CD8-positive, alpha-beta memory T cell (primary cell): ENCODE measurements around the gene TAF6. TPM values are rescaled to one million over a fixed set of nuclear protein-coding genes. Genes with fewer than 3 reads are reported as not detected.
A peak's percentile ranks its signal among the peaks of the same experiment; 100 is the strongest.

Source experiments
- CTCF ChIA-PET: fragments of 350-600 bp; sonication (Branson Sonifier 250); formaldehyde crosslinking; loops from one replicate; lab custom pipeline; 2021; ENCODE audit warnings: antibody characterized with exemption; lab: Charles Lee
- POLR2A ChIA-PET: fragments of 350-600 bp; sonication (Branson Sonifier 250); formaldehyde crosslinking; loops from one replicate; lab custom pipeline; 2021; ENCODE audit warnings: antibody characterized with exemption; lab: Charles Lee
- DNase-seq, 5 donors: peaks; one replicate each; pipeline versions ENCODE4 v3.0.0 to v3.0.0-alpha.2; 2020 to 2022; ENCODE audit warnings: mixed read lengths in 1 of 5
- H3K27ac ChIP-seq: one replicate; pipeline ENCODE4 v1.7.0; 2013; ENCODE audit warnings: low read depth, mild to moderate bottlenecking, low read length, moderate library complexity
- H3K27me3 ChIP-seq: 2 replicates; pipeline ENCODE4 v1.7.0; 2013; ENCODE audit warnings: low read length, mild to moderate bottlenecking; ENCODE audit not compliant: insufficient read depth, poor library complexity, severe bottlenecking
- H3K36me3 ChIP-seq: 2 replicates; pipeline ENCODE4 v1.7.0; 2013; ENCODE audit warnings: mild to moderate bottlenecking, low read length, moderate library complexity; ENCODE audit not compliant: insufficient read depth
- H3K4me1 ChIP-seq: 2 replicates; pipeline ENCODE4 v1.7.0; 2013; ENCODE audit warnings: mild to moderate bottlenecking, low read length, moderate library complexity; ENCODE audit not compliant: insufficient read depth
- H3K4me3 ChIP-seq: 2 replicates; pipeline ENCODE4 v1.7.0; 2013; ENCODE audit warnings: mild to moderate bottlenecking, low read length
- H3K9me3 ChIP-seq: 2 replicates; pipeline ENCODE4 v1.7.0; 2013; ENCODE audit warnings: mild to moderate bottlenecking, low read length
- H3K27ac Mint-ChIP-seq, 8 donors: one replicate each; pipeline ENCODE4 v1.8.0; 2020 to 2021; ENCODE audit warnings: mixed read lengths in 8 of 8, mild to moderate bottlenecking in 6 of 8, inconsistent platforms in 3 of 8, moderate library complexity in 3 of 8
- H3K27me3 Mint-ChIP-seq, 2 donors: one replicate each; pipeline ENCODE4 v1.8.0; 2020 to 2021; ENCODE audit warnings: mixed read lengths in 2 of 2, mild to moderate bottlenecking in 1 of 2, moderate library complexity in 1 of 2
- H3K36me3 Mint-ChIP-seq, 3 donors: one replicate each; pipeline ENCODE4 v1.8.0; 2020 to 2021; ENCODE audit warnings: mixed read lengths in 3 of 3, inconsistent platforms in 1 of 3, mild to moderate bottlenecking in 1 of 3
- H3K4me1 Mint-ChIP-seq, 3 donors: one replicate each; pipeline ENCODE4 v1.8.0; 2020 to 2021; ENCODE audit warnings: mixed read lengths in 3 of 3, inconsistent platforms in 1 of 3, mild to moderate bottlenecking in 1 of 3
- H3K4me3 Mint-ChIP-seq, 7 donors: one replicate each; pipeline ENCODE4 v1.8.0; 2020 to 2021; ENCODE audit warnings: mixed read lengths in 7 of 7, mild to moderate bottlenecking in 6 of 7, moderate library complexity in 4 of 7, inconsistent platforms in 2 of 7
- H3K9me3 Mint-ChIP-seq, 5 donors: one replicate each; pipeline ENCODE4 v1.8.0; 2020 to 2022; ENCODE audit warnings: mixed read lengths in 5 of 5, mild to moderate bottlenecking in 3 of 5, moderate library complexity in 2 of 5, inconsistent platforms in 1 of 5
- polyA plus RNA-seq: library from polyadenylated mRNA; unstranded; fragments of 300-500 nt; fragmentation: Illumina TruSeq; gene quantifications from one replicate; pipeline ENCODE4 v1.2.3, GENCODE V29; 2021
- total RNA-seq, 2 experiments: library from RNA; stranded (reverse); gene quantifications; one replicate each; pipeline ENCODE4 v1.2.3, GENCODE V29; 2021

The TAF6 gene
- total and polyA plus RNA-seq, 3 experiments from 2014 or later, result 39.8 to 82.3 (median 75.7) TPM

DNA sequence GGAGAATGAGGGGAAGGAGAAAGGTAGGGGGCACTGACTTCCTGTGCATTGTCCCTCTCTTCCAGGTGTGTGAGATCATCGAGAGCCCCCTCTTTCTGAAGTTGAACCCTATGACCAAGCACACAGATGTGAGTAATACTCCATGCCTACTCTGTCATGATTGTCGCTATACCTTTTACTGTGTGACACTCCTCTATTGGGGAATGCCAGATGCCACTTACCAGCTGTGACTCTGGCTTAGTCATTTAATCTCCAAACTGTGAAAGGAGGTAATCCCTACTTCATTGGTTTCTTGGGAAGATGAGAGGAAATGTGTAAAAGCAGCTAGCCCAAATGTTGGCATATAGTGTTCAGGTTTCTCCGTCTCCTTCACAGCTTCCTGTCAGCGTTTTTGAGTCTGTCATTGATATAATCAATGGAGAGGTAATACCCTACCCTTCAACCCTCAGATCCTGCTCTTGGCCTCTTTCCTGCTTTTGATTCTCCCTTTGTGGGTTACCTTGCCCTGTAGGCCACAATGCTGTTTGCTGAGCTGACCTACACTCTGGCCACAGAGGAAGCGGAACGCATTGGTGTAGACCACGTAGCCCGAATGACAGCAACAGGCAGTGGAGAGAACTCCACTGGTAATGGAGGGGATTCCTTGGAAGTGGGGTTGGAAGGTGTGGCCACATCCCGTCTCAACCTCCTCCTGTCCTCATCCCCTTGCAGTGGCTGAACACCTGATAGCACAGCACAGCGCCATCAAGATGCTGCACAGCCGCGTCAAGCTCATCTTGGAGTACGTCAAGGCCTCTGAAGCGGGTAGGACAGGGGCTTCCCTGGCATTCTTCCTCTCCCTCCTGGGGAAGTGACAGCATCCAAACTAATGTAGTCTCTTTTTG is 28.4 kb downstream of the TAF6 start:
- no peaks in the 10 kb centered on the region for H3K9me3 ChIP-seq
- ChIA-PET POLR2A (interaction anchor here (0.5 to 1.9 kb wide), 3 partner anchors 8 to 429 kb away, joined by 3 to 7 read pairs (median 3); partner anchors contain the start of genes AP4M1 and MCM7), CTCF (no interaction called here)
- peak overlapping the region in 6 of 7 donors; percentile 18 to 92 (median 74) for H3K4me3 Mint-ChIP-seq
- H3K4me1 Mint-ChIP-seq, result peaks cover 10 to 35% (median 21%) of the 10 kb centered on the region in 3 donors
- H3K4me1 ChIP-seq, result peaks cover 21% of the 10 kb centered on the region
- H3K4me3 ChIP-seq, result no peak overlapping the region
- H3K36me3 Mint-ChIP-seq, result peaks cover 9 to 64% (median 13%) of the 10 kb centered on the region in 3 donors
- H3K27ac ChIP-seq, result no peak overlapping the region
- H3K27me3 Mint-ChIP-seq, result peaks cover 0 to 9% of the 10 kb centered on the region in 2 donors
- peak overlapping the region in 6 of 8 donors; percentile 10 to 94 (median 63) for H3K27ac Mint-ChIP-seq
- H3K27me3 ChIP-seq, result no peaks in the 10 kb centered on the region
- no peaks in the 10 kb centered on the region for H3K9me3 Mint-ChIP-seq
- peaks cover 52% of the 10 kb centered on the region for H3K36me3 ChIP-seq
- no peak for DNase-seq

DNA sequence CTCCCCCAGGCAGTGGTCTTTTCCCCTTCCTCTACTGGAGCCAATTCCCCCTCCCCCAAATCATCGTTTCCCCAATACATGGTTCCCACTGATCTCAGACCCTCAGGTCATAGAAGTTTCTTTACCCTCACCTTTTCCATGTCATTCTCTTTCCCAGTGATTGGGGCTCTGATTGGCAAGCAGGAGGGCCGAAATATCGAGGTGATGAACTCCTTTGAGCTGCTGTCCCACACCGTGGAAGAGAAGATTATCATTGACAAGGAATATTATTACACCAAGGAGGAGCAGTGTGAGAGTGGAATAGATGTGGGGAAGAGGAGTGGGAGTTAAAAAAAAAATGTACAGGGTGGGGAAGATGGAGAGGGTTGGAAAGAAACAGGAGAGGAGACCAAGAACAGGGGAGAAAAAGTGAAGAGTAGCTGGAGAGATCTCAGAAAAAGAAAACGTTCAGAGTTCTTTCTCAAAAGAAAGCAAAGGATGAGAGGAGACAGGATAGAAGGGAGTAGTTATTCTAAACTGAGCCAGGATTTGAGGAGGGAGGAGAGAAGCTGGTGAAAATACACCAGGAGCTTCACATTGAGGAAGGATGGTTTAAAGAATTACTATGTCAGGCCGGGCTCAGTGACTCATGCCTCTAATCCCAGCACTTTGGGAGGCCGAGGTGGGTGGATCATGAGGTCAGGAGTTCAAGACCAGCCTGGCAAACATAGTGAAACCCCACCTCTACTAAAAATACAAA is 29.5 kb downstream of the TAF6 start:
- Histone ChIP-seq H3K36me3 (peaks cover 42% of the 10 kb centered on the region), H3K9me3 (no peaks in the 10 kb centered on the region), H3K4me3 (peak overlapping the region; percentile 93), H3K27ac (peak overlapping the region; percentile 84), H3K4me1 (peaks cover 21% of the 10 kb centered on the region), H3K27me3 (no peaks in the 10 kb centered on the region)
- no peak for DNase-seq
- CTCF ChIA-PET, result interaction anchor here (1.4 kb wide), 1 partner anchor 43 kb away, joined by 4 read pairs; no protein-coding TSS in a partner anchor
- Mint-ChIP-seq H3K36me3 (peaks cover 9 to 53% (median 11%) of the 10 kb centered on the region in 3 donors), H3K9me3 (no peaks in the 10 kb centered on the region), H3K27ac (peak overlapping the region; percentile 75 to 98 (median 94)), H3K4me1 (peaks cover 10 to 33% (median 21%) of the 10 kb centered on the region in 3 donors), H3K4me3 (peak overlapping the region; percentile 83 to 95 (median 90)), H3K27me3 (peaks cover 0 to 9% of the 10 kb centered on the region in 2 donors)
- POLR2A ChIA-PET, result interaction anchor here (1.9 to 2.5 kb wide), 2 partner anchors 11 kb away, joined by 7 to 17 read pairs; partner anchors contain the start of genes AP4M1 and MCM7

DNA sequence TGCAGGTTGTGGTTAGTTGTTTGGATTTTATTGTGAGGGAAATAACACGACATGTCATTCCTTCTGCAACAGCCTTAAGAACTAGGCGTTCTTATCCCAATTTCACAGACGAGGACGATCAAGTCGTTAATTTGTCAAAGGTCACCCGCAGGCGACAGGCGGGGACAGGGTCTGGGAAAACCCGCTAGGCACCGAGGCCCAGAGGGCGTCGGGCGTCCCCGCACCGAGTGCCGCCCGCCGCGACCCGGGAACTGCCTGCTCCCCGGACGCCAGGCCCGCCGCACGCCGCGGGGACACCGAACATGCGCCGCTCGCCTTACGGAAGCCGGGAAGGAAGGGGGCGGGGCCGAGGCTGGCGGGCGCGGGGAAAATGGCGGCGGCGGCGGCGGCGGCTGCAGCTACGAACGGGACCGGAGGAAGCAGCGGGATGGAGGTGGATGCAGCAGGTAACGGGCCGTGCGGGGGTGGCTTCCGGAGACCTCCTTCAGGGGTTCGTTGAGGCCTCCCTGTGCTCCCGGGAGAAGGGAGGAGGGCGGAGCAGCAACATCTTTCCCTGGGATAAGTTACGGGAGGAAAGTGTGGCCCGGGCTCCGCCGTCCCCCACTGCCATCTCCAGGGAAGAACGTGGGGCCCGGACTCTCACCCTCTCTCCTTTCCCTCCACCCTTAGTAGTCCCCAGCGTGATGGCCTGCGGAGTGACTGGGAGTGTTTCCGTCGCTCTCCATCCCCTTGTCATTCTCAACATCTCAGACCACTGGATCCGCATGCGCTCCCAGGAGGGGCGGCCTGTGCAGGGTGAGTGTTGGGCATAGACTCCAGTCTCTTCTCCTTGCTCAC is 30.3 kb downstream of the TAF6 start, which contains the start of gene COPS6:
Gene COPS6 (plus strand): TSS at position 349 of the 837 bp plus-strand sequence. CDS start 22 bp downstream, at position 371.
- Mint-ChIP-seq H3K36me3 (peaks cover 9 to 45% (median 11%) of the 10 kb centered on the region in 3 donors), H3K4me3 (peak within 1 kb of the TSS; percentile 83 to 95 (median 90)), H3K27me3 (peaks cover 0 to 9% of the 10 kb centered on the region in 2 donors), H3K9me3 (no peaks in the 10 kb centered on the region), H3K4me1 (peaks cover 10 to 33% (median 21%) of the 10 kb centered on the region in 3 donors), H3K27ac (peak within 1 kb of the TSS; percentile 90 to 98 (median 94))
- DNase-seq, result peak; percentile 82 to 90 (median 87)
- POLR2A ChIA-PET, result interaction anchor here (1.0 to 2.5 kb wide), 2 partner anchors 12 to 36 kb away, joined by 3 to 17 read pairs; partner anchors contain the start of genes AP4M1 and MCM7
- CTCF ChIA-PET, result interaction anchor here (1.4 to 1.6 kb wide), 3 partner anchors 9 to 175 kb away, joined by 4 to 6 read pairs (median 4); no protein-coding TSS in a partner anchor
- H3K27ac ChIP-seq, result peak within 1 kb of the TSS; percentile 84
- no peaks in the 10 kb centered on the region for H3K9me3 ChIP-seq
- H3K36me3 ChIP-seq, result peaks cover 34% of the 10 kb centered on the region
- H3K4me1 ChIP-seq, result peaks cover 21% of the 10 kb centered on the region
- no peaks in the 10 kb centered on the region for H3K27me3 ChIP-seq
- peak within 1 kb of the TSS; percentile 93 for H3K4me3 ChIP-seq

DNA sequence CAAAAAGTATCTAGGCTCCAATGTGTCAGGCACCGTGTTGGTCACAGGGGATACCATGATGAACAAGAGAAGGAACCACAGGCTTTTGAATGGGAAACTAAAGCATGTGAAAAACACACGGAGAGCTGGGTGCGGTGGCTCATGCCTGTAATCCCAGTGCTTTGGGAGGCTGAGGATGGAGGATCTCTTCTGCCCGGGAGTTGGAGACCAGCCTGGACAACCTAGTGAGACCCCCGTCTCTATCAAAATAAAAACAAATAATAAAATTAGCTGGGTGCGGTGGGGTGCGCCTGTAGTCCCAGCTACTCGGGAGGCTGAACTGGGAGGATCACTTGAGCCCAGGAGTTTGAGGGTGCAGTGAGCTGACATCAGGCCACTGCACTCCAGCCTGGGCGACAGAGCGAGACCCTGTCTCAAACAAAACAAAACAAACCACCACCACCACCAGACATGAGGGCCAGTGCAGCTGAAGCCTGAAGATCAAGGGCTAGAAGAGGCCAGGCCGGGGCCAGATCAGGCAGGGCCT is 31.0 kb downstream of the TAF6 start:
- Histone ChIP-seq H3K9me3 (no peaks in the 10 kb centered on the region), H3K4me1 (peaks cover 21% of the 10 kb centered on the region), H3K4me3 (peak overlapping the region; percentile 93), H3K27ac (peak overlapping the region; percentile 84), H3K36me3 (peaks cover 29% of the 10 kb centered on the region), H3K27me3 (no peaks in the 10 kb centered on the region)
- Mint-ChIP-seq H3K4me1 (peaks cover 10 to 33% (median 21%) of the 10 kb centered on the region in 3 donors), H3K9me3 (no peaks in the 10 kb centered on the region), H3K4me3 (peak overlapping the region; percentile 83 to 95 (median 90)), H3K27ac (peak overlapping the region; percentile 90 to 98 (median 94)), H3K36me3 (peaks cover 9 to 38% (median 11%) of the 10 kb centered on the region in 3 donors), H3K27me3 (peaks cover 0 to 9% of the 10 kb centered on the region in 2 donors)
- ChIA-PET CTCF (interaction anchor here (1.4 to 1.6 kb wide), 3 partner anchors 9 to 175 kb away, joined by 4 to 6 read pairs (median 4); no protein-coding TSS in a partner anchor), POLR2A (interaction anchor here (1.0 to 2.5 kb wide), 2 partner anchors 13 to 36 kb away, joined by 3 to 17 read pairs; partner anchors contain the start of genes AP4M1 and MCM7)
- DNase-seq, result no peak

DNA sequence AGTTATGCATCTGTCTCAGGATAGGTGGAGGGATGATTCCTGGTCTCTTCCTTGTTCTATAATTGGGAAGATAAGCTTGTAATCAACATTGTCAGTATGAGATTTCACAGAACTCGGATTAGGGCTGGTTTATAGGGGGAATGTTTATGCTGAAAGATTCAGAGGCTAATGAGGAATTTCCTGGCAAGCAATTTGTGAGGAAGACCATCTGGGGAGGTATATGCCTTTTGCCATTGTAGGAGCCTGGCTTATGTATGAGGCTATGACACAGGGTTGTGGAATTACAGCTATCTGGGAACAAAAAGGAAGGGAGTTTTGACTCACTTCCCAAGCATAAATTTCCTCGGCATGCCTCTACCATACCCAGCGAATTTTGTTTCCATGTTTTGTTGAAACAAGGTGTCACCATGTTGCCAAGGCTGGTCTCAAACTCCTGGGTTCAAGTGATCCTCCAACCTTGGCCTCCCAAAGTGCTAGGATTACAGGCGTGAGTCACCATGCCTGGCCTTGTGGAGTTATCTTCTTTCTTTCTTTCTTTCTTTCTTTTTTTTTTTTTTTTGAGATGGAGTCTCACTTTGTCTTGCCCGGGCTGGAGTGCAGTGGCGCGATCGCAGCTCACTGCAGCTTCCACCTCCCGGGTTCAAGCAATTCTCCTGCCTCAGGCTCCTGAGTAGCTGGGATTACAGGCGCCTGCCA is 32.0 kb downstream of the TAF6 start:
- Mint-ChIP-seq H3K4me3 (peak overlapping the region; percentile 30 to 67 (median 53)), H3K27ac (peak overlapping the region; percentile 37 to 98 (median 76)), H3K9me3 (no peaks in the 10 kb centered on the region), H3K27me3 (peaks cover 0 to 10% of the 10 kb centered on the region in 2 donors), H3K36me3 (peaks cover 5 to 29% (median 6%) of the 10 kb centered on the region in 3 donors), H3K4me1 (peaks cover 17 to 42% (median 29%) of the 10 kb centered on the region in 3 donors)
- ChIA-PET CTCF (interaction anchor here (1.3 to 1.6 kb wide), 3 partner anchors 10 to 174 kb away, joined by 3 to 6 read pairs (median 4); partner anchors contain the start of gene MBLAC1), POLR2A (interaction anchor here (2.5 kb wide), 1 partner anchor 14 kb away, joined by 17 read pairs; the partner anchor contains the start of genes AP4M1 and MCM7)
- Histone ChIP-seq H3K36me3 (peaks cover 20% of the 10 kb centered on the region), H3K4me1 (peaks cover 30% of the 10 kb centered on the region), H3K27me3 (no peaks in the 10 kb centered on the region), H3K9me3 (no peaks in the 10 kb centered on the region), H3K4me3 (no peak overlapping the region), H3K27ac (no peak overlapping the region)
- DNase-seq, result no peak

DNA sequence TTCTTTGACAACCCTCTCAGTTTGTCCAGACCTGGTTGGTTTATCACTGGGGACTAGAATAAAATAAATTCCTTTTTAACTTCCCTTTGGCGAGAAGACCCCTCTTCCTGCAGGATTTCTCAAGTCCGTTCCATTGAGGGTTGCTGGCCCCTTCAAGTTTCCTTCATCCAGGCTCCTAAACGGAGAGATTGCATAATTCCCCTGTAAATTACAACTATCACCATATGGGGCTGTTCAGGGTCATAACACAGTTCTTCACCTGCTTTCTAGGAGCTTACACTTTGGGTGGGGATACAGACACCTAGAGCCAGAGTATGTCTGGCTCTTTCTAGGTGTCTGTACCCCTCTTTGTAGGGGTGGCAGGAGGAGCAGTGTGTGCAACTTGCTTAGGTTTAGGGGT is 33.6 kb downstream of the TAF6 start:
- Histone ChIP-seq H3K4me1 (peaks cover 37% of the 10 kb centered on the region), H3K27ac (no peak overlapping the region), H3K9me3 (no peaks in the 10 kb centered on the region), H3K27me3 (no peaks in the 10 kb centered on the region), H3K4me3 (no peak overlapping the region), H3K36me3 (peaks cover 3% of the 10 kb centered on the region)
- Mint-ChIP-seq H3K9me3 (no peaks in the 10 kb centered on the region), H3K27ac (peak overlapping the region in 3 of 8 donors; percentile 11 to 79 (median 17)), H3K27me3 (peaks cover 0 to 10% of the 10 kb centered on the region in 2 donors), H3K4me3 (peak overlapping the region in 2 of 7 donors; percentile 0 to 61), H3K4me1 (peaks cover 27 to 52% (median 40%) of the 10 kb centered on the region in 3 donors), H3K36me3 (peaks cover 0 to 19% (median 0%) of the 10 kb centered on the region in 3 donors)
- ChIA-PET POLR2A (no interaction called here), CTCF (interaction anchor here (4.8 to 5.1 kb wide), 2 partner anchors 15 to 45 kb away, joined by 19 to 26 read pairs; partner anchors contain the start of genes AP4M1 and MCM7)
- no peak for DNase-seq
